HepG2 (cell line): ENCODE measurements around the gene MORN3. TPM values are rescaled to one million over a fixed set of nuclear protein-coding genes. Genes with fewer than 3 reads are reported as not detected.

Source experiments
- CENPT ChIP-seq: sonication (generic); formaldehyde crosslinking; IDR thresholded peaks from 2 replicates; pipeline ENCODE4 v1.8.0; 2022; ENCODE audit warnings: low read depth, mild to moderate bottlenecking, moderate library complexity, missing genetic modification reagents
- ETV5 ChIP-seq: IDR thresholded peaks from 2 replicates; pipeline ENCODE4 v1.6.1; 2018; ENCODE audit warnings: missing biosample characterization, missing genetic modification reagents, inconsistent platforms, borderline replicate concordance
- FLYWCH1 ChIP-seq: sonication (generic); formaldehyde crosslinking; IDR thresholded peaks from 2 replicates; pipeline ENCODE4 v1.8.1; 2023; ENCODE audit warnings: mild to moderate bottlenecking, missing genetic modification reagents
- KDM1A ChIP-seq: IDR thresholded peaks from 2 replicates; pipeline ENCODE4 v1.6.1; 2016; ENCODE audit warnings: missing compliant biosample characterization
- KDM5A ChIP-seq: fragments of 200-600 bp; sonication (generic); IDR thresholded peaks from 2 replicates; pipeline ENCODE4 v1.7.0; 2018; ENCODE audit warnings: antibody characterized with exemption, mild to moderate bottlenecking, low read length, borderline replicate concordance
- MAFK ChIP-seq, 2 experiments: IDR thresholded peaks in 1 of 2; conservative IDR thresholded peaks in 1 of 2; 2 replicates each; pipeline ENCODE4 v1.6.1; 2011; ENCODE audit warnings: improper control_type of control experiment in 2 of 2, low read length in 2 of 2
- MAZ ChIP-seq, 2 experiments: sonication (generic) in 1 of 2; formaldehyde crosslinking in 1 of 2; IDR thresholded peaks; 2 replicates each; pipeline versions ENCODE4 v1.5.0 to v1.6.1; 2012 to 2020; ENCODE audit warnings: low read depth in 2 of 2, mild to moderate bottlenecking in 2 of 2, borderline replicate concordance in 1 of 2, improper control_type of control experiment in 1 of 2, low read length in 1 of 2, missing genetic modification reagents in 1 of 2, moderate library complexity in 1 of 2
- NFIB ChIP-seq: sonication (generic); formaldehyde crosslinking; IDR thresholded peaks from 2 replicates; pipeline ENCODE4 v1.9.0; 2021; ENCODE audit warnings: missing genetic modification reagents, mild to moderate bottlenecking, borderline replicate concordance
- NR1H2 ChIP-seq: sonication (generic); formaldehyde crosslinking; IDR thresholded peaks from 2 replicates; pipeline ENCODE4 v1.8.1; 2022; ENCODE audit warnings: low read depth, missing genetic modification reagents, borderline replicate concordance
- NR2C2 ChIP-seq: sonication (generic); formaldehyde crosslinking; IDR thresholded peaks from 2 replicates; pipeline ENCODE4 v1.4.0; 2020; ENCODE audit warnings: missing genetic modification reagents, mild to moderate bottlenecking, moderate library complexity, borderline replicate concordance
- RARG ChIP-seq: sonication (generic); formaldehyde crosslinking; IDR thresholded peaks from 2 replicates; pipeline ENCODE4 v1.4.0; 2020; ENCODE audit warnings: low read depth, mild to moderate bottlenecking, missing genetic modification reagents
- RBFOX2 ChIP-seq: fragments of 200-400 bp; formaldehyde crosslinking; IDR thresholded peaks from 2 replicates; pipeline ENCODE4 v1.6.1; 2017; ENCODE audit warnings: low read depth, mild to moderate bottlenecking, low read length
- SIN3B ChIP-seq: fragments of 150-350 bp; IDR thresholded peaks from 2 replicates; pipeline ENCODE4 v1.6.1; 2014; ENCODE audit warnings: low read length
- TBL1XR1 ChIP-seq: fragments of 150-350 bp; IDR thresholded peaks from 2 replicates; pipeline ENCODE4 v1.6.1; 2014; ENCODE audit warnings: borderline replicate concordance, low read length; ENCODE audit not compliant: partially characterized antibody
- TGIF2 ChIP-seq: IDR thresholded peaks from 2 replicates; pipeline ENCODE4 v1.6.1; 2016; ENCODE audit warnings: control low read depth, missing compliant biosample characterization
- TMF1 ChIP-seq: sonication (generic); formaldehyde crosslinking; IDR thresholded peaks from 2 replicates; pipeline ENCODE4 v1.8.1; 2022; ENCODE audit warnings: low read depth, missing genetic modification reagents
- YY1 ChIP-seq: IDR thresholded peaks from 2 replicates; pipeline ENCODE4 v1.6.1; 2011; ENCODE audit warnings: low read length, low read depth, moderate library complexity, mild to moderate bottlenecking; ENCODE audit not compliant: insufficient read depth, insufficient replicate concordance
- ZFP82 ChIP-seq: sonication (generic); formaldehyde crosslinking; IDR thresholded peaks from 2 replicates; pipeline ENCODE4 v1.5.1; 2020; ENCODE audit warnings: mild to moderate bottlenecking, missing genetic modification reagents, borderline replicate concordance
- ZNF121 ChIP-seq: sonication (generic); formaldehyde crosslinking; IDR thresholded peaks from 2 replicates; pipeline ENCODE4 v1.5.0; 2020; ENCODE audit warnings: mild to moderate bottlenecking, missing genetic modification reagents
- ZNF230 ChIP-seq: sonication (generic); formaldehyde crosslinking; IDR thresholded peaks from 2 replicates; pipeline ENCODE4 v1.4.0; 2020; ENCODE audit warnings: mild to moderate bottlenecking, missing genetic modification reagents
- ZNF367 ChIP-seq: sonication (generic); formaldehyde crosslinking; IDR thresholded peaks from 2 replicates; pipeline ENCODE4 v1.4.0; 2020; ENCODE audit warnings: missing genetic modification reagents, borderline replicate concordance
- ZNF7 ChIP-seq: IDR thresholded peaks from 2 replicates; pipeline ENCODE4 v1.6.1; 2016; ENCODE audit warnings: missing biosample characterization, missing genetic modification reagents
- ZNF761 ChIP-seq: sonication (generic); formaldehyde crosslinking; conservative IDR thresholded peaks from 2 replicates; pipeline ENCODE4 v1.4.0; 2020; ENCODE audit warnings: mild to moderate bottlenecking, missing genetic modification reagents
- ZNF772 ChIP-seq: sonication (generic); formaldehyde crosslinking; IDR thresholded peaks from 2 replicates; pipeline ENCODE4 v1.5.0; 2020; ENCODE audit warnings: mild to moderate bottlenecking, missing genetic modification reagents
- polyA plus RNA-seq, 8 experiments: library from polyadenylated mRNA; depleted of rRNA in 3 of 8; stranded (reverse) in 7 of 8; unstranded in 1 of 8; fragments of >200 nt; fragmentation: Illumina TruSeq in 4 of 8; extraction: Trizol in 4 of 8; gene quantifications; 2 replicates each; pipeline versions ENCODE4 v1.2.1 to v1.2.3, GENCODE V29; 2011 to 2016; ENCODE audit warnings: low read depth in 4 of 8, missing spikeins in 1 of 8, mixed read lengths in 1 of 8; ENCODE audit not compliant: insufficient read depth in 1 of 8
- total RNA-seq, 5 experiments: library from RNA; depleted of rRNA; stranded (reverse); fragments of >200 nt; fragmentation: Illumina TruSeq; extraction: Trizol; gene quantifications; 2 replicates each; pipeline ENCODE4 v1.2.3, GENCODE V29; 2016; ENCODE audit warnings: low read depth in 1 of 5
- TF ChIP-seq, protein P1 (sequence below): sonication (generic); formaldehyde crosslinking; IDR thresholded peaks from 2 replicates; pipeline ENCODE4 v1.8.0; 2022; ENCODE audit warnings: low read depth, missing genetic modification reagents
- TF ChIP-seq, protein P2 (sequence below): sonication (generic); formaldehyde crosslinking; IDR thresholded peaks from 2 replicates; pipeline ENCODE4 v1.5.0; 2020; ENCODE audit warnings: missing genetic modification reagents

The MORN3 gene
- total and polyA plus RNA-seq, 2 of the 13 experiments (the other 11 are each of a cell fraction or from before 2014, with no cell fraction given) = 1.1 to 2.0 TPM

DNA sequence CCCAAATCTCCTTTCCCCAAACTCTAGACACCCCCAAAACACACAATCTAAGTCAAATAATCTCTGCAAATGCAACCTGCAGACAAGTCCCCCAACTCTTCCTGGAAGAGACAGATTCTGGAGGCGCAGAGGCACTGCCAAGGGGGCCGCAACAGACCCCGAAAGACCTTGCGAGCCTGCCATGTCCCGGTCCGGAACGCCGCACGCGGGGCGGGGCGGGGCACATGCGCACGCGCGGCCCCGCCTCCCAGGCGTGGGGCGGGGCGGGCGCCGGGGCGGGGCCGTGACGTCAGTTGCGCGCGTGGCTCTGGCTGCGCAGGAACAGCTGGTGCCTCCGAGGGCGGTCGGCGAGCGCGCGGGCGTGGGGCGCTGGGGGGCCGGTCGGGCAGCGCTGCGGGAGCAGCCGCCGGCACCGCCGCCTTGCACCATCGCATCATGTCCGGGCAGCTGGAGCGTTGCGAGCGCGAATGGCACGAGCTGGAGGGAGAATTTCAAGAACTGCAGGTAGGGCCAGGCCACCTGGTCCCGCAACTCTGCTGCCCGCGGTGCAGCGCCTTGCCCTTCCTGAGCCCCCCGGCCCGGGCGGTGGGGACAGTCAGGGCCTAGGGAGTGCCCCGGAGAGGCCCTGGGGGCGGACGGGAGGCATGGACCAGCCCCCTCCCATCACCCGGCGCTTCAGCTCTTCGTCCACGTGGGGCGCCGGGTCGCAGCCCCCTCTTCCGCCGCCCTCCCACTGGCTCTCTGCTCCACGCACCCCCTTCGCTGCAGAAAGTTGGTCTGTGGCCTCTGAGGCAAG lies 43.2 kb upstream of the MORN3 start, which contains the start of gene TMEM120B (continued):
- TF ChIP-seq TMF1 (CRISPR knock-in tag) = peak; percentile 86; the same call in 1 of the 2 replicates
- TF ChIP-seq, protein P1, sequence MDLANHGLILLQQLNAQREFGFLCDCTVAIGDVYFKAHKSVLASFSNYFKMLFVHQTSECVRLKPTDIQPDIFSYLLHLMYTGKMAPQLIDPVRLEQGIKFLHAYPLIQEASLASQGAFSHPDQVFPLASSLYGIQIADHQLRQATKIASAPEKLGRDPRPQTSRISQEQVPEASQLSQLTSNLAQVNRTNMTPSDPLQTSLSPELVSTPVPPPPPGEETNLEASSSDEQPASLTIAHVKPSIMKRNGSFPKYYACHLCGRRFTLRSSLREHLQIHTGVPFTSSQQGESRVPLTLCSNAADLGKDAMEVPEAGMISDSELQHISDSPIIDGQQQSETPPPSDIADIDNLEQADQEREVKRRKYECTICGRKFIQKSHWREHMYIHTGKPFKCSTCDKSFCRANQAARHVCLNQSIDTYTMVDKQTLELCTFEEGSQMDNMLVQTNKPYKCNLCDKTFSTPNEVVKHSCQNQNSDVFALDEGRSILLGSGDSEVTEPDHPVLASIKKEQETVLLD (CRISPR knock-in tag) = 0 out of 2 replicates have a peak, but pooled peaks have one; percentile 19
- peak; percentile 39; the same call in 1 of the 2 replicates for TF ChIP-seq NR2C2 (CRISPR knock-in tag)
- TF ChIP-seq YY1 = peak; percentile 69
- TF ChIP-seq CENPT (CRISPR knock-in tag) = 0 out of 2 replicates have a peak, but pooled peaks have one; percentile 21
- 0 out of 2 replicates have a peak, but pooled peaks have one; percentile 34 for TF ChIP-seq MAZ (IDR thresholded peaks at IDR 0.05; ENCODE audit: borderline replicate concordance, low read depth, low read length)
- peak; percentile 80; the same call in 1 of the 2 replicates for TF ChIP-seq MAZ (CRISPR knock-in tag; IDR thresholded peaks at IDR 0.05; ENCODE audit: low read depth)
- peak; percentile 66; the same call in 1 of the 2 replicates for TF ChIP-seq RBFOX2
- TF ChIP-seq SIN3B = no peak
- TF ChIP-seq FLYWCH1 (CRISPR knock-in tag) = no peak
- TF ChIP-seq RARG (CRISPR knock-in tag) = no peak
- peak; percentile 65 for TF ChIP-seq TGIF2 (CRISPR knock-in tag)
- TF ChIP-seq TBL1XR1 = no peak
- TF ChIP-seq ZNF761 (CRISPR knock-in tag) = peak; percentile 77; the same call in 1 of the 2 replicates
- TF ChIP-seq, protein P2, sequence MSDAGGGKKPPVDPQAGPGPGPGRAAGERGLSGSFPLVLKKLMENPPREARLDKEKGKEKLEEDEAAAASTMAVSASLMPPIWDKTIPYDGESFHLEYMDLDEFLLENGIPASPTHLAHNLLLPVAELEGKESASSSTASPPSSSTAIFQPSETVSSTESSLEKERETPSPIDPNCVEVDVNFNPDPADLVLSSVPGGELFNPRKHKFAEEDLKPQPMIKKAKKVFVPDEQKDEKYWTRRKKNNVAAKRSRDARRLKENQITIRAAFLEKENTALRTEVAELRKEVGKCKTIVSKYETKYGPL = no peak; the same call in 1 of the 2 replicates
- no peak for TF ChIP-seq NR1H2
- TF ChIP-seq ZNF7 (CRISPR knock-in tag) = no peak
- TF ChIP-seq MAFK (conservative IDR thresholded peaks at IDR 0.05 in 1 of 2, IDR thresholded peaks at IDR 0.05 in 1 of 2; ENCODE audit: low read length in 2 of 2) = no peak
- TF ChIP-seq NFIB = no peak
- TF ChIP-seq ZFP82 (CRISPR knock-in tag) = peak; percentile 90; the same call in 1 of the 2 replicates
- no peak for TF ChIP-seq ETV5
- no peak for TF ChIP-seq ZNF230 (CRISPR knock-in tag)
- TF ChIP-seq KDM1A (CRISPR knock-in tag) = no peak
- TF ChIP-seq ZNF772 = peak; percentile 27; the same call in 1 of the 2 replicates
- no peak; the same call in 1 of the 2 replicates for TF ChIP-seq ZNF367 (CRISPR knock-in tag)
- TF ChIP-seq KDM5A = peak; percentile 67
- TF ChIP-seq ZNF121 = no peak; the same call in 1 of the 2 replicates
